Measurements from ENCODE around the gene LDLRAP1.

LDLRAP1 gene

GRCh38 chr1:25544243-25544764, 898 bp downstream of the LDLRAP1 start:
- DNase-seq (ENCODE audit: low read depth), result no peak

GRCh38 chr1:25544819-25545218, 1.4 kb downstream of the LDLRAP1 start:
- DNase-seq (ENCODE audit: low read depth), result no peak

DNA sequence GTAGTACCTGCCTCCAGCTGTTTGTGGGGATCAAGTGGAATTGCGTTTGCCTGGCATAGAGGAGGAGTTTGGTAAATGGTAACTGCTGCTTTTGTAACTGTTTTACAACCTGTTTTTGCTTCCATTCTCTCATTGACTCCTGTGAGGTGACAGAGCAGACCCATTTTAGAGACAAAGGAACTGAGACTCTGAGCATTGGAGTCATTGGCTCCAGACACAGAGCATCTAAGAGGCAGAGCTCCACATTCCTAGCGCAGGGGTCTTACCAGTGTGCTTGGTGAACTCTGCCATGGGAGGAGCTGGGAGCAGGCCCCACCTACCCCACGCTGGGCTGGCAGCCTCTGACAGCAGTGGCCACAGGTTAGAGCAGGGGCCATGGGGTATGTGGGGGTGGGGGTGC, 2.4 kb downstream of the LDLRAP1 start:
- no peak for DNase-seq (ENCODE audit: low read depth)

DNA sequence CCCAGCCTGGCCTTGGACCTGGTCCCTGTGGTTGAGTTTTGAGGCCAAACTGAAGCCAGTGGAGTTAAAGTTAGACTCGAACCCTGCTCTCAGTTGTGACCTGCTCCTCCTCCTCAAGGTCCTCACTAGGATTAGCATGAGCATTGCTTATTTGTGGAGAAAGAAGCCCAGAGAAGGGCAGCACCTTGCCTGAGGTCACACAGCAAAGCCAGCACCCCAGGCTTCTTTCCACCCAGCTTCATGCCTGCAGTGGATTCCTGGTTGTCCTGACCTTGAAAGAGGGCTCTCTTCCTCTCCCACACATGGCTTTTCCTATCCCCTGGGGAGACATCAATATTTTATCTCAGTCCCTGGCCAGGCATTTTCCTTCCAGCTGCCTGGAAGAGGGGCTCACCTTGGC, 2.8 kb downstream of the LDLRAP1 start:
- no peak for DNase-seq (ENCODE audit: low read depth)

- DNase-seq (ENCODE audit: low read depth), result no peak
These were observed 5.2 kb downstream of the LDLRAP1 start for GRCh38 chr1:25548601-25549000.

DNA sequence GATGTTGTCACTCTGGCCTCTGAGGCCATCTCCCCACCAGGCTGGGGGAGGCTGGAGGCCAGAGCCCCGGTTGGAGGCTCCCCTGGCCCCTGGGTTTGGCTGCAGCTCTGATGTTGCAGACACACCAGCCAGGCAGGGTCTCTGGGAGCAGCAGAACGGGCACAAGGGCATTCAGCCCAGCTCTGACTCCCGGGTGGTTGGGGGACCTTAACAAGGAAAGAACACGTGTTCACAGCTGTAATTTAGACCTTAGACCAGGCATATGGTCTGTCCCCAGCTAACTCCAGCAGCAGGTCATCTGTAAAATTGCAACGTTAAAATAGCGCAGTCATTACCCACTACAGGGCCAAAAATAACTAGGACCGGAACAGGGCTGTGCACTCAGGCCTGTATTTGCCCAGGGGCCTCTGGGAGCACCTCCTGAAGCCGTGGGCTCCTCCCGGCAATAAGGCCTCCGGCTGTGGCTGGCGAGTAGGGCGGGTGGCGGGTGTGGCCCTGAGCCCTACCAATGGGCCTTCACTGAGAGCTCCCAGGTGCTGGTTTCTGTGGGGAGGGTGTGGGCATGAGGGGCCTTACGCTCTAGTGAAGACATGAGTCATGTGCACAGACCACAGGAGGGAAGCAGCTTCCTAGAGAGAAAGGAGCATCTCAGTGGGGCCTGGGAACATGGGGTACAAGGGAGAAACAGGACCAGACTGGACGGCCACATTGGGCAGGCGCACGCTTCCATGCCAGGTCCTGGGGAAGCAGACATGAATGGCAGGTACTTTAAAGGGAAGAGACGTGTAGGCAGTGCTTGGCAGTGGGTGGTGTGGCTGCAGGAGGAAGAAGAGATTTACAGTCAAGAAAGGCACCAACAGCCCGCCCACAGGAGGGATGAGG, 6.1 kb downstream of the LDLRAP1 start:
- DNase-seq (ENCODE audit: low read depth), result peak; percentile 74

DNA sequence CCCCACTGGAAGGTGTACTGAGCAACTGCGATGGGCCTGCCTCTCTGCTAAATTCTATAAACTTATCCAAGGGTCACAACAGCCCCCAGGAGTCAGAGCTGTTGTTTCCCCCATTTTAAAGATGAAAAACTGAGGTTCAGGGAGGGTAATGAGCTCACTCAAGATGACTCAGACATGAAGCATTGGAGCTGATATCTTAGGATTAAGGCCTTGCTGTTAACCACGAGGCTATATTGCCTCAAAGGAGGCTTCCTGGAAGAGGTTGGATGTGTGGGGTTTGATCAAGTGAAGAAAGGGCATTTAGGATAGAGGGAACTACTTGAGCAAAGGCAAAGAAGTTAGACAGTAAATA, 6.7 kb downstream of the LDLRAP1 start:
- DNase-seq (ENCODE audit: low read depth), result peak; percentile 64

GRCh38 chr1:25550683-25551310, 7.4 kb downstream of the LDLRAP1 start:
- DNase-seq (ENCODE audit: low read depth), result no peak

- no peak for DNase-seq (ENCODE audit: low read depth)
These were observed 10.5 kb downstream of the LDLRAP1 start for GRCh38 chr1:25553749-25554429.

GRCh38 chr1:25554430-25554780, 11.0 kb downstream of the LDLRAP1 start:
- no peak for DNase-seq (ENCODE audit: low read depth)

GRCh38 chr1:25554886-25555752, 11.7 kb downstream of the LDLRAP1 start:
- DNase-seq (ENCODE audit: low read depth), result no peak

DNA sequence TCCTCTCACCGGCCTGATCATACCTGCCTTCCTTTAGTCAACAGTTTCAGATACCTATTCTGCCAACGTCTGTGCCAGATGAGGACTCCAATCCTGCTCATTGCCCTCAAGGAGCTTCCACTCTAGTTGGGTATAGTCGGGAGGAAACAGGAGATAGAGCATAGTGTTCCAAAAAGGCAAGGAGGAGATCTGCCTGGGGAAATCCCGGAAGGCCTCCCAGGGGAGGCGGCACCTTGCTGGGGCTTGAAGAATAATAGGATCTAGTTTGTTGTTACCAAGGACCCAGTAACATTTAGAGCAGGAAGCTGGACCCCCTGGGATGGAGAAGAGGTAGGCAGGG, 12.3 kb downstream of the LDLRAP1 start:
- no peak for DNase-seq (ENCODE audit: low read depth)

DNA sequence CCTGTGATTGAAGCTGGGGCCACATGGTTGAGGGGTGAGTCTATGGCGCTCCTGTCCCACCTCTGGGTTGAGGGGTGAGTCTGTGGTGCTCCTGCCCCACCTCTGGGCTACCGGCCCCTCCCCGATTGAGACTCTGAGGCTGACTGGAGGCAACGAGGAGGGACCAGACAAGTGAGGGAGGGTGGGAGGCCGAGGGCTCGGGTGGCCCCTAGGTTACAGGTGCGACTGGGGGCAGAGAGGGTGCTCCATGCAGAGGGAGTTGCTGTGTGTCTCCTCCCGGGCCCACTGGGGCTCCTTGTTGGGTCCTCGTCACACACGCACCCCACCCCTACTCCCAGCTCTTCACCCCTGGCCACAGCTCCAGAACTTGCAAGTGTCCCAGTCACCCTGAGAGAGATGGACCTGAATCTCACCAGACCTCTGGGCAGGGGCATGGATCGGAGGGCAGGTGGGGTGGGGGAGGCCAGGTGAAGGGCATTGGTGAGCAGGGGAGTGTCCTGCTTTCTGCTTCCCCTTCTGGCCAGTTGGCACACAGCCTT, 12.8 kb downstream of the LDLRAP1 start:
- DNase-seq (ENCODE audit: low read depth), result no peak

- DNase-seq (ENCODE audit: low read depth), result peak; percentile 57
These were observed 13.5 kb downstream of the LDLRAP1 start for GRCh38 chr1:25556791-25557476.

GRCh38 chr1:25557543-25557942, 14.1 kb downstream of the LDLRAP1 start:
- no peak for DNase-seq (ENCODE audit: low read depth)

DNA sequence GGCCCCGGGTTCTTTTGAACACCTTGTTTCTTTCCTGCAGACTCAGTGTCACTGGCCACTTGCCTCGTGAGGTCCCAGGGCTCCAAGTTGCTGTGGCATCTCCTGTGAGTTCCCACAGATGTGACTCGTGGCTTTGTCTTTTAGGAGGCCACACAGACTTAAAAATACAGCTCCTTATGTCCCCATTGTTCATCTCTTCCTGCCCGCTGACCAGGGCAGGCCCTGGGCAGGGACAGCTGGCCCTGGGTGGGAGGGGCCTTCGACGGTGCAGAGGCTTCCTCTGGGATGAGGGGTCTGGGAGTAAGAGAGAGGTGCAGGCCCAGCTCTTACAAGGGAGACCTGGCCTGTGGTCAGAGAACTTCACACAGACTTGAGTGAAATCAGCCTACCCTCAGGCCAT, 15.6 kb downstream of the LDLRAP1 start:
- no peak for DNase-seq (ENCODE audit: low read depth)

- no peak for DNase-seq (ENCODE audit: low read depth)
These were observed 16.6 kb downstream of the LDLRAP1 start for GRCh38 chr1:25560001-25560400.

- no peak for DNase-seq (ENCODE audit: low read depth)
These were observed 17.4 kb downstream of the LDLRAP1 start for GRCh38 chr1:25560788-25561187.

- DNase-seq (ENCODE audit: low read depth), result no peak
These were observed 18.2 kb downstream of the LDLRAP1 start for GRCh38 chr1:25561421-25562100.

GRCh38 chr1:25562101-25562927, 18.9 kb downstream of the LDLRAP1 start:
- no peak for DNase-seq (ENCODE audit: low read depth)

Data from ELR (cell line).